Stimulated activated CD4-positive, alpha-beta T cell treated with anti-CD3 and anti-CD28 coated beads, Interleukin-1b, Interleukin-23, amount 100 ng/mL, for 24 hours (primary cell): Measurements from ENCODE around the gene NXN.
"Not testable (repeated sequence)": the region's sequence is repeated elsewhere in the genome, so short reads cannot be mapped to it uniquely, and the experiment has no call there.

Experiments
- DNase-seq, 4 experiments: peaks; one replicate each; pipeline ENCODE4 v3.0.0-alpha.2; 2020; ENCODE audit warnings: low read depth in 4 of 4, low spot score in 1 of 4

The NXN gene

DNA sequence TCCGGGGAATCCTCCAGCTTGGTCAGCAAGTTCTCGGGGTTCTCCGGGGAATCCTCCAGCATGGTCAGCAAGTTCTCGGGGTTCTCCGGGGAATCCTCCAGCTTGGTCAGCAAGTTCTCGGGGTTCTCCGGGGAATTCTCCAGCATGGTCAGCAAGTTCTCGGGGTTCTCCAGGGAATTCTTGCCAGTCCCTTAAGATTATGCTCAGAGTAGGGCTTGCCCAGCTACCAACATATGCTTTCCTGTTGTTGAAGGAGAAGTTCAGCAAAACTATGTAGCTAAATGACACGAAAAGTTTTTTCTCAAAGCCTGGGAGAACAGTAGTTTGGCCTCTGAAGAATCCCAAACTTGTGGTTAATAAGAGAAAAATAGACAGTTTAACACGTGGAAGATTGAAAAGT, 112.3 kb downstream of the NXN start:
- not testable (repeated sequence) for DNase-seq

DNA sequence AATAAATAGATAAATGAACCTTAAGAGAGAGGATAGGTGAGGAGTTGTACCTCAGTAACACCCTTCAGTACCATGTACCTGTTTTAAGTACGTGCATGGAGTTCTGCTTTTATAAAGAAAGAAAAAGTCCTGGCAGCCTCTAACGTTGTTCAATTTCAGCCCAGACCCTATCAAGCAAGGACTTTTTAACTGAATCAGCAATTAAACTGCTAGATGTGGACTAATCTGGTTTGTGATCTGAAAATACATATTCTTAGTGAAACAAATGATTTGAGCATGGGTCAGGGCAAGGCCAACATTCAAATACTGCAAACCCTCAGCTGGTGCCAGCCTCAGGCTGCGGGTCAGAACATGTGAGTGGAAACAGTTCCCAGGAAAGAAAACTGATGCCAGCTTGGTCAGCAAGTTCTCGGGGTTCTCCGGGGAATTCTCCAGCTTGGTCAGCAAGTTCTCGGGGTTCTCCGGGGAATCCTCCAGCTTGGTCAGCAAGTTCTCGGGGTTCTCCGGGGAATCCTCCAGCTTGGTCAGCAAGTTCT, 112.9 kb downstream of the NXN start:
- no peak for DNase-seq

DNA sequence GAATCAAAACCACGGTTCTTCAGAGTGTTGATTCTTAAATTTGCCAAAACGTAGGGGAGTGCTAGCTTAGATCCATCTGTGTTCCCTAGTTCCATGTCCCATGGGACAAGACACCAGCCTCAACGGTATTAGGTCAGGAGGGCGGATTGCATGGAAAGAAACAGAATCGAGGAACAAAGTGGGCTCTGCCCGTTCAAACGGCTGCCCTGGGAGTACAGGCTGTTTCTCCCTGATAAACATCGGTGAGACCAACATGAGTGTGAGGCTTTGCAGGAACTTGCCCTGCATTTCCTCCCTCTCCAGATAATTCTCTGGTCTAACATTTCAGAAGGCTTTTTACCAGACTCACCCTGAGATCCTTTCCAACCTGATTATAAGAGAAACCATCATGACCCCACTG, 115.3 kb downstream of the NXN start:
- DNase-seq: no peak

DNA sequence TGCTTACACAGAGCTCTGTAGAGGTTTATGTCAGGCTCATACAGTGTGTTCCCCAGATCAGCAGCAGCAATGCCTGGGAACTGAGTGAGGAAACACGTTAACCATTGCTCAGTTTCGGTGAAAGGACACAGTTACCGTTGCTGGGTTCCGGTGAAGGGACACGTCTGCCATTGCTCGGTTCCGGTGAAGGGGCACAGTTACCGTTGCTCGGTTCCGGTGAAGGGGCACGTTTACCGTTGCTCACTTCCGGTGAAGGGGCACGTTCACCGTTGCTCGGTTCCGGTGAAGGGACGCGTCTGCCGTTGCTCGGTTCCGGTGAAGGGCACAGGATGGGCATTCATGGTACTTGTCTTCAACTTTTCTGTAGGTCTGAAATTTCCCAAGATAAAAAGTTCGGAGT, 115.7 kb downstream of the NXN start:
- no peak for DNase-seq

DNA sequence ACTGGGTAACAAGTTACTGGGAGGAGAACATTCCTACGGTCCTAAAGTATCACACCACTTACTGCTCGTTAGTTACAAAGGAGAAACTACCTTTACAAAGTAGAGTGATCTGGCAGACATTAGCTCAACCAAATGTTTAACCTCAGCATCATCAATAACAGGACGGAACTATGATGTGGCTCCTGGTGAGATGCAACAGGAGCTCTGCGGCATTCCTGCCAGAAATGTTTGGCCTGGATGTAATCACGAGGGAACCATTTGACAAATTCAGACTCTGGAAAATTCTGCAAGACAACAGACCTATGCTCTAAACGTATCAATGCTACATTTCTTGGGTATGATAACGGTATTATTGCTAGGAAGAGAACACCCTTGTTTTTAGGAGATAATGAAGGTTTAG, 117.0 kb downstream of the NXN start:
- no peak for DNase-seq

DNA sequence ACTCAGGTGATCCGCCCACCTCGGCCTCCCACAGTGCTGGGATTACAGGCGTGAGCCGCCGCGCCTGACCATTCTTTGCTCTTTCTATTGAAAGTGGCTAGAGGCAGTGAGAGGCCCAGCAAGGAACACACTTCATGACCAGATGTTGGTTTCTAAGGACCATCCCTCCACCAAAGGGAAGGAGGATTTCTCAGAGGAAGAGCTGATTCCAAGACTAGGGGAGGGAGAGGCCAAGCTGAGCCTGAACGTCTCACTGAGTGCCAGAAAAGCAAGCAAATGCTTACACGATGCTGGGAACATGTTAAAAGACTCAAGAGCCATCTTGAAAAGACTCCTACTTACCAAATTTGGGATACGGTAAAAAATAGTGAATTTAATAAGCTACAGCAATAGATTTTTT, 118.2 kb downstream of the NXN start:
- DNase-seq: no peak

GRCh38 chr17:860805-861204, 118.8 kb downstream of the NXN start:
- no peak for DNase-seq

DNA sequence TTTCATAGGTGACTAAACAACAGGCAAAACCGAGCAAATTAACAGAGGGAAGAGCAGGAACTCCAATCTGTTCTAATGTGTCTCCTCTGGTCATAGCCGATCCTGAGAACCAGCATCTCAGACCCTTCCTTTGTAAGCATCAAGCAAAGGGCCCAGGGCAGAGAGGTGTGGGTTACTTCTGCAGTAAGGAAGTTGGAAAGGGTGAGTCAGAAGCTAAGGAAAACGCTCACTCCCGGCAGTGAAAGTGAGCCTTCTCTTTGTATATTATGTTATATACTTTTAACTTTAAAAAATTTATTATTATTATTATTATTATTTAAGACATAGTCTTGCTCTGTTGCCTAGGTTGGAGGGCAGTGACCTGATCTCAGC, 119.8 kb downstream of the NXN start:
- no peak for DNase-seq

DNA sequence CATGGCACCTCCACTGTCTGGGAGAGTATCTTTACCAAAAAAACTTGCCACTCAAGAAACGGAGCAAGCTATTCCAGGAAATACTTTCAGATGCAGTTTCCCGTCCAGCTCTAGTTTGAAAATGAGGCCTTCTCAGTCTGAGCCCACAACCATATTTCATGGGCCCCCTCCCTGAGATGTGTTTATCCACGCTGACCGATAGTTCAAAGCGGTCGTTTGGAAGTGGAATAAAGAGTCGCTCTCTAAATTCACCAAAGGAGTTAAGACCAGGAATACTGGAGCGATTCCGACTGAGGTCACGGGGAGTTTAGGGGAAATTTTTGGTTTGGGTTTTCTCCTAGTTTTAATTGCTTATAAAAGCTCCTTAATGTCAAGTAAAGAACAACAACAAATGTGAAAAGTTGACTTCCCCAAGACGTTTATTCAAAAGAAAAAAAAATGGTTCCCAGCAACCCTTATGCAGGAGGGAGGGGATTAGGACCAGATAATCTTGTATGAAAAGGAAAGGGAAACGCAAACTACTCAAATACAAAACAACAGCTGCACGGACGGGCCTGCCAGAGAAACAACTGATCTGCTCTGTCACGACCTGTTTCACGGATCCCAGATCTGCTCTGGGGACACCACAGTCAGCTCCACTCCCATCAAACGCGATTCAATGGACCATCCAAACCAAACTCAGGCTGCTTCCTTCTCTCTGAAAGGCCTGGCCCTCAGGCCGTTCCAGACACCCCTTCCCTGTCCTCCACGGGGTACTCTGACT, 120.3 kb downstream of the NXN start:
- DNase-seq: no peak

DNA sequence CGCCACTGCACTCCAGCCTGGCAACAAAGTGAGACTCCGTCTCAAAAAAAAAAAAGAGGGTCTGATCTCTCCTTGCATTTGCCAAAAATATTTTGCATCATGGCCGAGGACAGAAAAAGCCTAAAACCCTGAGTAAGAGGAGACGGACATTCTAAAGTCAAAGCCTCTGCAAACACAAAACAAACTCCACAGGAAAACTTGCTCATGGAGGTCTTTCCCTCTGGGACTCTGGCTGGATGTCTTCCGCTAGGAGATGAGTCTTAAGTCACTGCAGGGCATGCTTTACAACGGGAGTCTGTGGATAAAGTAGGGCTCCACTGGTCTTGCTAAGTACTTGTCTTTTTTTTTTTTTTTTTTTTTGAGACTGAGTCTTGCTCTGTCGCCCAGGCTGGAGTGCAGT, 123.4 kb downstream of the NXN start:
- no peak for DNase-seq

DNA sequence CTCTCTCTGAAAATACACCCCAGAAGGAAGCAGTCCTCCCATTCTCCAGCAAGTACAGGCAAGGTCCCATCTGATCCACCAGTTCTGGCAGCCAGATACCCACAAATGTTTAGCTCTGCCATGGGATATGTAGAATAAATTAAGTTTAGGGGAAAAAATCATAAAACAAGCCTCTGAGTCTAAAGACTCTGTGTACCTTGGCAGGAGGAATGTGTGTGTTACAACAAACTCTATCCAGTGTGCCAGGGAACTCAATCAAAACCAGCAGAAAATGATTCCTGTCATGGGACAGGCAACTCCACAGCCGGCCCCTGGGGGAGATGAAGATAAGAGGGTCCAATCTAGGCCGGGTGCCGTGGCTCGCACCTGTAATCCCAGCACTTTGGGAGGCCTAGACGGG, 124.0 kb downstream of the NXN start:
- DNase-seq: no peak

GRCh38 chr17:852850-853249, 126.7 kb downstream of the NXN start:
- not testable (repeated sequence) for DNase-seq

GRCh38 chr17:852349-852748, 127.2 kb downstream of the NXN start:
- no peak for DNase-seq

GRCh38 chr17:851924-852323, 127.7 kb downstream of the NXN start:
- no peak for DNase-seq

DNA sequence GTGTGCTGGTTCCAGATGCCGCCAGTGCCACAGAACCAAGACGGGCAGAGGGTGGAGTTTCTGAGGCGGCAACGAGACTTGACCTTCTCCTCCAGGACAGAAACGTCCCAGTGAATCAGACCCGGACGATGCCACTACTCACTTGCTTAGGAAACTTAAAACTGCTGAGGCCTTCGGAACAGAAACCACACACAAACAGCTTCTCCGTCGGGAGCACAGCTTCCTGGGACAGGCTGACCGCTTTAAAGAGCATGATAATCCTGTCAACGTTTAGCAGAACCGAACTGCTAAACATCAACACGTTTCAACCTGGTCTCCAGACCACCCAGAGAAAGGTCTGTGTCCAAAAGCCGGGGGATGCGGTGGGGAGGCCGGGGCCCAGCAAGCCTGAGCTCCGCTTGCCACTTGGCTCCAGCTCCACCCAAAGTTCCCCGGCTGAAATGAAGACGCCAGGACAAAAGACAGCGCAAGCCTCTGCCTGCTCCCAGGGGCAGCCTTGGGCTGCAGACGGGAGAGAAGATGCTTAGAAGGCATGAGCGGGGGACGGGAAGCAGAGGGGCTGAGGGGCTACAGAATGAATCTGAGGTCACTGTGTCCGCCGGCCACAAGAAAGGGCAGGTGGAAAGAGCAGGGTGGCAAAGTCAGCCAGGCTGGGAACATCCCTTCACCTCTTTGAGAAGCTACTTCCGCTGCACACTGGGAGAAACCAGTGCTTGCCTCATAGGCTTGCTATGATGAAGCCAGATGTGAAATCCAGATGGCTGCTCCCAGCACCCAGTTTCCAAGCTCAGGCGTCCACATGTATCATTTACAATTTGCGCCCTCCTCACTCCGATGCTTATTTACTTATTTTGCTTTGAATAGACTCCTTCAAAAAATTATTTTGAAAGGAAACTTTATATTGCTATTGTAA, 128.5 kb downstream of the NXN start:
- DNase-seq: no peak

DNA sequence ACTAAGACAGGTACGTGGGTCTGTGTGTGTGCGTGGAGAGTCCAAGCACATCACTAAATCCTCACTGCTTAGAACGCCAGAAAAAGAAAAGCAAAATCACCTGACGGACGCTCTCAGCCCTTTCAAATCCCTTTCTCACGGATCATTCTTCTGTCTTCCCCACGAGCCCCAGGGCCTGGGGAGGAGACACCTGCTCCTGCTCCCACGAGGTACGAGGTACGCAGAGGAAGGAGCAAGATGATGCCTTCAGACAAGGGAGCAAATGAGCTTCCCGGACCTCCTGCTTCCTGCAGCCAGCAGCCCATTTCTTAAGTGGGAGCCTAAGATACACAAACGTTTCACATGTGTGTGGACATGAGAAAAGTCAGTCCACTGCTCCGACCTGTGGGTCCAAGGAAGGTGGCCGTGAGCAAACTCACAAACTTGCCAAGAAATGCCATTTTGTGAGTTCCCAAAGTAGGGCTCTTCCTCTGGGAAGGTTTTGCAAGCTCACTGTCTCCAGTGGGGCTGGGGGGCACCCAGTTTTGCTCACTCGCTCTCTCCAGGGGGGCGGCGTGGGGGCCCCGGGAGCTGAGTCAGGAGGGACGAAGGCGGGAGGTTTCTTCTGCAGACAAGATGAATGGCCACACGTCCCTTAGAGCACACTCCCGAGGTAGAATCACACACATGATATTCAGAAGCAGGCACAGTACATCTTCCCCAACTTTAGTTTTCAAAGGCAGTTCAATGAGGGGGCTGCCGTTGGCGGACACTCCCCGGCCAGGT, 129.3 kb downstream of the NXN start:
- no peak for DNase-seq

DNA sequence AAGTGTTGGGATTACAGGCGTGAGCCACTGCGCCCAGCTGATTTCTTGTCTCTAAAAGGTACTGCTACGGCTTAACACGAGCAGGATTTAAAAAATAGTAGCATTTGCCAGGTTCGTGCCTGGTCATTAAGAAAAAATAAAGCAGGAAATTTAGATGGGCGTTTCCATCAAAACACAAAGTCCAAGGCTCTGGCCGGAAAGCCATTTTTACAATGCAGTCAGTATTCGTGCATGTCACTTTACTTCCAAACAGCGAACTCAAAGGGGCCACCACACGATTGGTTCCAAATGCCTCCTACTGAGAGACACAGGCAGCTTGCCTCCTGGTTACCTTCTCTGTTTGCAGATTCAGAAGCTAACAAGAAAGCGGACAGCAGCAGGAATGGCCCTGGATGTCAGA, 131.2 kb downstream of the NXN start:
- DNase-seq: no peak

GRCh38 chr17:846901-847843, 132.4 kb downstream of the NXN start:
- no peak for DNase-seq

GRCh38 chr17:841313-841712, 138.3 kb downstream of the NXN start:
- DNase-seq: no peak

- DNase-seq: no peak
Observed at GRCh38 chr17:838486-838885, 141.1 kb downstream of the NXN start.
